Measurements from ENCODE around the gene MYH7B.

MYH7B gene

GRCh38 chr20:34931771-34932170 is 23.9 kb upstream of the MYH7B start:
- ATAC-seq (no peak), DNase-seq (no peak)
- no peaks in the 10 kb centered on the region for H3K9me3 Mint-ChIP-seq
- no peak overlapping the region for H3K27ac Mint-ChIP-seq
- peaks cover 17% of the 10 kb centered on the region for H3K36me3 Mint-ChIP-seq (ENCODE audit: low read depth)
- H3K4me1 Mint-ChIP-seq: no peaks in the 10 kb centered on the region
- H3K4me3 Mint-ChIP-seq: no peak overlapping the region
- no peaks in the 10 kb centered on the region for H3K27me3 Mint-ChIP-seq

- Mint-ChIP-seq H3K4me3 (no peak overlapping the region), H3K27ac (no peak overlapping the region), H3K36me3 (ENCODE audit: low read depth) (peaks cover 20% of the 10 kb centered on the region), H3K9me3 (no peaks in the 10 kb centered on the region), H3K4me1 (no peaks in the 10 kb centered on the region), H3K27me3 (no peaks in the 10 kb centered on the region)
- ATAC-seq (no peak), DNase-seq (no peak)
These were observed 17.1 kb upstream of the MYH7B start for GRCh38 chr20:34938466-34939163.

GRCh38 chr20:34940081-34940481 is 15.6 kb upstream of the MYH7B start:
- no peaks in the 10 kb centered on the region for H3K9me3 Mint-ChIP-seq
- no peaks in the 10 kb centered on the region for H3K27me3 Mint-ChIP-seq
- no peak for DNase-seq
- H3K27ac Mint-ChIP-seq: no peak overlapping the region
- ATAC-seq: no peak
- no peak overlapping the region for H3K4me3 Mint-ChIP-seq
- H3K36me3 Mint-ChIP-seq (ENCODE audit: low read depth): peaks cover 20% of the 10 kb centered on the region
- peaks cover 6% of the 10 kb centered on the region for H3K4me1 Mint-ChIP-seq

- Mint-ChIP-seq H3K4me3 (no peak overlapping the region), H3K36me3 (ENCODE audit: low read depth) (peaks cover 23% of the 10 kb centered on the region), H3K27ac (no peak overlapping the region), H3K9me3 (no peaks in the 10 kb centered on the region), H3K4me1 (peaks cover 6% of the 10 kb centered on the region), H3K27me3 (no peaks in the 10 kb centered on the region)
- DNase-seq (no peak), ATAC-seq (no peak)
These were observed 14.4 kb upstream of the MYH7B start for GRCh38 chr20:34941226-34941625.

- H3K36me3 Mint-ChIP-seq (ENCODE audit: low read depth): peaks cover 23% of the 10 kb centered on the region
- no peaks in the 10 kb centered on the region for H3K9me3 Mint-ChIP-seq
- ATAC-seq (no peak), DNase-seq (no peak)
- no peak overlapping the region for H3K27ac Mint-ChIP-seq
- peaks cover 6% of the 10 kb centered on the region for H3K4me1 Mint-ChIP-seq
- H3K4me3 Mint-ChIP-seq: no peak overlapping the region
- no peaks in the 10 kb centered on the region for H3K27me3 Mint-ChIP-seq
These were observed 13.4 kb upstream of the MYH7B start for GRCh38 chr20:34942301-34942700.

GRCh38 chr20:34943808-34944567 is 11.7 kb upstream of the MYH7B start:
- H3K9me3 Mint-ChIP-seq: no peaks in the 10 kb centered on the region
- no peaks in the 10 kb centered on the region for H3K27me3 Mint-ChIP-seq
- ATAC-seq (no peak), DNase-seq (no peak)
- H3K36me3 Mint-ChIP-seq (ENCODE audit: low read depth): peaks cover 20% of the 10 kb centered on the region
- peak overlapping the region; percentile 55 for H3K27ac Mint-ChIP-seq
- H3K4me3 Mint-ChIP-seq: no peak overlapping the region
- peaks cover 6% of the 10 kb centered on the region for H3K4me1 Mint-ChIP-seq

GRCh38 chr20:34945315-34946077 is 10.2 kb upstream of the MYH7B start:
- Mint-ChIP-seq H3K27me3 (no peaks in the 10 kb centered on the region), H3K9me3 (no peaks in the 10 kb centered on the region), H3K36me3 (ENCODE audit: low read depth) (peaks cover 18% of the 10 kb centered on the region), H3K4me1 (peaks cover 6% of the 10 kb centered on the region), H3K4me3 (no peak overlapping the region), H3K27ac (no peak overlapping the region)
- ATAC-seq (no peak), DNase-seq (no peak)

GRCh38 chr20:34946661-34947060 is 9.0 kb upstream of the MYH7B start:
- DNase-seq: no peak
- H3K4me3 Mint-ChIP-seq: no peak overlapping the region
- no peaks in the 10 kb centered on the region for H3K9me3 Mint-ChIP-seq
- no peak for ATAC-seq
- no peak overlapping the region for H3K27ac Mint-ChIP-seq
- H3K27me3 Mint-ChIP-seq: no peaks in the 10 kb centered on the region
- peaks cover 6% of the 10 kb centered on the region for H3K4me1 Mint-ChIP-seq
- H3K36me3 Mint-ChIP-seq (ENCODE audit: low read depth): peaks cover 15% of the 10 kb centered on the region

- Mint-ChIP-seq H3K4me3 (no peak overlapping the region), H3K27me3 (no peaks in the 10 kb centered on the region), H3K36me3 (ENCODE audit: low read depth) (peaks cover 15% of the 10 kb centered on the region), H3K4me1 (peaks cover 6% of the 10 kb centered on the region), H3K27ac (no peak overlapping the region), H3K9me3 (no peaks in the 10 kb centered on the region)
- no peak for ATAC-seq
- DNase-seq: no peak
These were observed 8.3 kb upstream of the MYH7B start for GRCh38 chr20:34947336-34947735.

- peaks cover 6% of the 10 kb centered on the region for H3K4me1 Mint-ChIP-seq
- no peak overlapping the region for H3K27ac Mint-ChIP-seq
- DNase-seq: no peak
- no peaks in the 10 kb centered on the region for H3K9me3 Mint-ChIP-seq
- no peaks in the 10 kb centered on the region for H3K27me3 Mint-ChIP-seq
- no peak for ATAC-seq
- no peak overlapping the region for H3K4me3 Mint-ChIP-seq
- H3K36me3 Mint-ChIP-seq (ENCODE audit: low read depth): peaks cover 15% of the 10 kb centered on the region
These were observed 7.6 kb upstream of the MYH7B start for GRCh38 chr20:34948030-34948429.

- ATAC-seq: no peak
- Mint-ChIP-seq H3K36me3 (ENCODE audit: low read depth) (peaks cover 15% of the 10 kb centered on the region), H3K9me3 (no peaks in the 10 kb centered on the region), H3K27me3 (no peaks in the 10 kb centered on the region), H3K4me1 (peaks cover 4% of the 10 kb centered on the region), H3K4me3 (no peak overlapping the region), H3K27ac (no peak overlapping the region)
- DNase-seq: no peak
These were observed 6.5 kb upstream of the MYH7B start for GRCh38 chr20:34949120-34949519.

- DNase-seq (no peak), ATAC-seq (no peak)
- Mint-ChIP-seq H3K9me3 (no peaks in the 10 kb centered on the region), H3K36me3 (ENCODE audit: low read depth) (peaks cover 7% of the 10 kb centered on the region), H3K4me3 (no peak overlapping the region), H3K4me1 (peaks cover 18% of the 10 kb centered on the region), H3K27me3 (no peaks in the 10 kb centered on the region), H3K27ac (no peak overlapping the region)
These were observed 4.4 kb upstream of the MYH7B start for GRCh38 chr20:34951252-34951651.

GRCh38 chr20:34951652-34952051 is 4.0 kb upstream of the MYH7B start:
- H3K27ac Mint-ChIP-seq: no peak overlapping the region
- no peak for ATAC-seq
- no peaks in the 10 kb centered on the region for H3K27me3 Mint-ChIP-seq
- H3K4me1 Mint-ChIP-seq: peaks cover 21% of the 10 kb centered on the region
- no peaks in the 10 kb centered on the region for H3K9me3 Mint-ChIP-seq
- no peak for DNase-seq
- no peak overlapping the region for H3K4me3 Mint-ChIP-seq
- H3K36me3 Mint-ChIP-seq (ENCODE audit: low read depth): peaks cover 7% of the 10 kb centered on the region

- Mint-ChIP-seq H3K9me3 (no peaks in the 10 kb centered on the region), H3K36me3 (ENCODE audit: low read depth) (peaks cover 7% of the 10 kb centered on the region), H3K4me1 (peaks cover 21% of the 10 kb centered on the region), H3K27ac (no peak overlapping the region), H3K4me3 (no peak overlapping the region), H3K27me3 (no peaks in the 10 kb centered on the region)
- DNase-seq: no peak
- no peak for ATAC-seq
These were observed 3.0 kb upstream of the MYH7B start for GRCh38 chr20:34952671-34953070.

- Mint-ChIP-seq H3K4me3 (no peak overlapping the region), H3K36me3 (ENCODE audit: low read depth) (peaks cover 7% of the 10 kb centered on the region), H3K27ac (no peak overlapping the region), H3K27me3 (no peaks in the 10 kb centered on the region), H3K4me1 (peaks cover 21% of the 10 kb centered on the region), H3K9me3 (no peaks in the 10 kb centered on the region)
- no peak for ATAC-seq
- no peak for DNase-seq
These were observed 1.7 kb upstream of the MYH7B start for GRCh38 chr20:34953960-34954359.

All from activated naive CD8-positive, alpha-beta T cell treated with anti-CD3 and anti-CD28 coated beads, Interleukin-2, amount 50 U/mL, for 24 hours (primary cell).